ENCODE data around the gene IRAK3. TPM values are rescaled to one million over a fixed set of nuclear protein-coding genes. Genes with fewer than 3 reads are reported as not detected.

The IRAK3 gene
- total RNA-seq, 1 experiment from 2014 or later = 2.4 TPM

DNA sequence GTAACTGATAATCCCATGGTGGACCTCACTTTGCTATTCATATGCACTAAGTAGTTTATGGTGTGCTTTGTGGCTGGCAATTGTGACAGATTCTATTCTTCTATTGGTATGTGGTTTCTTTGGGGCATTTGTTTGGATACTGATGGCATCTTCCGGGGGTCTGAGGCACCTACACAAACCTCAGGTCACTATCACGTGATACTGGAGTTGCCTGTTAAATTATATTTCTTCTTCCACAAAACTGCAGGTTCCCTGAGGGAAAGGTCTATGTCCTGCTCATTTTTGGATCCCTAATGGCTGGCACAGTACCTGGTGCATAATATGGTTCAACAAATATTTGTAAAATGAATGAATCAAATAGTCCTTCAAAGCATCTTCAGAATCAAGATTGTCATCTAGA lies 63.8 kb downstream of the IRAK3 start:
- no peaks in the 10 kb centered on the region for H3K4me1 ChIP-seq (ENCODE audit: control insufficient read depth, insufficient read depth, low read length)
- in situ Hi-C loops (cut with HindIII; ENCODE audit: low pct_unique_long_range_greater_than_20kb, low sequenced_read_pairs) (no loop called here), intact Hi-C loops (cut with micrococcal nuclease; ENCODE audit: unreplicated experiment) (no loop called here)
- peaks cover 5% of the 10 kb centered on the region; the same call in 1 of the 2 replicates for H3K27me3 ChIP-seq (ENCODE audit: control insufficient read depth, insufficient read depth, low read length)
- H3K36me3 ChIP-seq (ENCODE audit: control insufficient read depth, insufficient read depth, low read length) = no peaks in the 10 kb centered on the region
- ChIA-PET CTCF (no interaction called here), POLR2A (no interaction called here)
- H3K4me3 ChIP-seq (ENCODE audit: low read depth in 2 of 2, low read length in 2 of 2) = no peak overlapping the region
- no peak for ATAC-seq
- H3K27ac ChIP-seq (ENCODE audit: low read length) = no peak overlapping the region
- BruUV-seq (replicated peaks) = no TSS peak
- DNase-seq (ENCODE audit: low read depth, low spot score) = no peak
- no peak for TF ChIP-seq TCF7L2 (IDR thresholded peaks at IDR 0.05; ENCODE audit: low read depth, low read length)
- TF ChIP-seq, protein P1, sequence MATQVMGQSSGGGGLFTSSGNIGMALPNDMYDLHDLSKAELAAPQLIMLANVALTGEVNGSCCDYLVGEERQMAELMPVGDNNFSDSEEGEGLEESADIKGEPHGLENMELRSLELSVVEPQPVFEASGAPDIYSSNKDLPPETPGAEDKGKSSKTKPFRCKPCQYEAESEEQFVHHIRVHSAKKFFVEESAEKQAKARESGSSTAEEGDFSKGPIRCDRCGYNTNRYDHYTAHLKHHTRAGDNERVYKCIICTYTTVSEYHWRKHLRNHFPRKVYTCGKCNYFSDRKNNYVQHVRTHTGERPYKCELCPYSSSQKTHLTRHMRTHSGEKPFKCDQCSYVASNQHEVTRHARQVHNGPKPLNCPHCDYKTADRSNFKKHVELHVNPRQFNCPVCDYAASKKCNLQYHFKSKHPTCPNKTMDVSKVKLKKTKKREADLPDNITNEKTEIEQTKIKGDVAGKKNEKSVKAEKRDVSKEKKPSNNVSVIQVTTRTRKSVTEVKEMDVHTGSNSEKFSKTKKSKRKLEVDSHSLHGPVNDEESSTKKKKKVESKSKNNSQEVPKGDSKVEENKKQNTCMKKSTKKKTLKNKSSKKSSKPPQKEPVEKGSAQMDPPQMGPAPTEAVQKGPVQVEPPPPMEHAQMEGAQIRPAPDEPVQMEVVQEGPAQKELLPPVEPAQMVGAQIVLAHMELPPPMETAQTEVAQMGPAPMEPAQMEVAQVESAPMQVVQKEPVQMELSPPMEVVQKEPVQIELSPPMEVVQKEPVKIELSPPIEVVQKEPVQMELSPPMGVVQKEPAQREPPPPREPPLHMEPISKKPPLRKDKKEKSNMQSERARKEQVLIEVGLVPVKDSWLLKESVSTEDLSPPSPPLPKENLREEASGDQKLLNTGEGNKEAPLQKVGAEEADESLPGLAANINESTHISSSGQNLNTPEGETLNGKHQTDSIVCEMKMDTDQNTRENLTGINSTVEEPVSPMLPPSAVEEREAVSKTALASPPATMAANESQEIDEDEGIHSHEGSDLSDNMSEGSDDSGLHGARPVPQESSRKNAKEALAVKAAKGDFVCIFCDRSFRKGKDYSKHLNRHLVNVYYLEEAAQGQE (IDR thresholded peaks at IDR 0.05; ENCODE audit: insufficient read depth in 1 of 2, low read depth in 2 of 2, low read length in 1 of 2) = no peak
- TF ChIP-seq, protein P2, sequence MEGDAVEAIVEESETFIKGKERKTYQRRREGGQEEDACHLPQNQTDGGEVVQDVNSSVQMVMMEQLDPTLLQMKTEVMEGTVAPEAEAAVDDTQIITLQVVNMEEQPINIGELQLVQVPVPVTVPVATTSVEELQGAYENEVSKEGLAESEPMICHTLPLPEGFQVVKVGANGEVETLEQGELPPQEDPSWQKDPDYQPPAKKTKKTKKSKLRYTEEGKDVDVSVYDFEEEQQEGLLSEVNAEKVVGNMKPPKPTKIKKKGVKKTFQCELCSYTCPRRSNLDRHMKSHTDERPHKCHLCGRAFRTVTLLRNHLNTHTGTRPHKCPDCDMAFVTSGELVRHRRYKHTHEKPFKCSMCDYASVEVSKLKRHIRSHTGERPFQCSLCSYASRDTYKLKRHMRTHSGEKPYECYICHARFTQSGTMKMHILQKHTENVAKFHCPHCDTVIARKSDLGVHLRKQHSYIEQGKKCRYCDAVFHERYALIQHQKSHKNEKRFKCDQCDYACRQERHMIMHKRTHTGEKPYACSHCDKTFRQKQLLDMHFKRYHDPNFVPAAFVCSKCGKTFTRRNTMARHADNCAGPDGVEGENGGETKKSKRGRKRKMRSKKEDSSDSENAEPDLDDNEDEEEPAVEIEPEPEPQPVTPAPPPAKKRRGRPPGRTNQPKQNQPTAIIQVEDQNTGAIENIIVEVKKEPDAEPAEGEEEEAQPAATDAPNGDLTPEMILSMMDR (IDR thresholded peaks at IDR 0.05) = no peak
- TF ChIP-seq SIN3A (IDR thresholded peaks at IDR 0.05; ENCODE audit: borderline replicate concordance, insufficient read depth, low read depth, low read length) = no peak
- TF ChIP-seq POLR2AphosphoS5 (IDR thresholded peaks at IDR 0.05; ENCODE audit: low read depth, low read length) = no peak
- H3K9me3 ChIP-seq (ENCODE audit: control insufficient read depth, insufficient read depth, low read depth, low read length) = no peaks in the 10 kb centered on the region

DNA sequence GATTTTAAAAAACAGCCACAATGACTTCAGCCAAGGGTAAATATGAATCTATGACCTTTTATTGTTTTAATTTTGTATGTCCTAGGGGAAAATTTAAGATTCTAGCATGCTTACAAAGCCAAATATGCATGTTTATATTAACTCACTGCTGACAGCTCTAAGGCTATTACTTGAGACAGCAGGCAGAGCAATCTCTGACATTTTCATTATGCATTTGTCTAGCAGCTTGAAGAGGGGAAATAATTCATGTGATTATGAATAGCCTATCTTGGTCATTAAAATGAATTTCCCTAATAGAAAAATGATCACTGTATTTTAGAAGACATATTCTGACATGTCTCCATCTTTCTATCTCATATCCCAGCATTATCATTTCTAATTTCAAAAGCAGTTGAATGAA lies 66.7 kb downstream of the IRAK3 start:
- CTCF ChIA-PET = no interaction called here
- in situ Hi-C loops (cut with HindIII; ENCODE audit: low pct_unique_long_range_greater_than_20kb, low sequenced_read_pairs) = no loop called here
- H3K9me3 ChIP-seq (ENCODE audit: control insufficient read depth, insufficient read depth, low read depth, low read length) = no peaks in the 10 kb centered on the region
- H3K36me3 ChIP-seq (ENCODE audit: control insufficient read depth, insufficient read depth, low read length) = no peaks in the 10 kb centered on the region
- ATAC-seq (no peak), DNase-seq (ENCODE audit: low read depth, low spot score) (no peak)
- POLR2A ChIA-PET = no interaction called here
- TF ChIP-seq, protein P1 (IDR thresholded peaks at IDR 0.05; ENCODE audit: insufficient read depth in 1 of 2, low read depth in 2 of 2, low read length in 1 of 2) = no peak
- TF ChIP-seq, protein P2 (IDR thresholded peaks at IDR 0.05) = no peak
- TF ChIP-seq SIN3A (IDR thresholded peaks at IDR 0.05; ENCODE audit: borderline replicate concordance, insufficient read depth, low read depth, low read length) = no peak
- TF ChIP-seq TCF7L2 (IDR thresholded peaks at IDR 0.05; ENCODE audit: low read depth, low read length) = no peak
- TF ChIP-seq POLR2AphosphoS5 (IDR thresholded peaks at IDR 0.05; ENCODE audit: low read depth, low read length) = no peak
- peaks cover 5% of the 10 kb centered on the region; the same call in 1 of the 2 replicates for H3K27me3 ChIP-seq (ENCODE audit: control insufficient read depth, insufficient read depth, low read length)
- H3K4me3 ChIP-seq (ENCODE audit: low read depth in 2 of 2, low read length in 2 of 2) = no peak overlapping the region
- BruUV-seq (replicated peaks) = no TSS peak
- H3K4me1 ChIP-seq (ENCODE audit: control insufficient read depth, insufficient read depth, low read length) = no peaks in the 10 kb centered on the region
- intact Hi-C loops (cut with micrococcal nuclease; ENCODE audit: unreplicated experiment) = no loop called here
- H3K27ac ChIP-seq (ENCODE audit: low read length) = no peak overlapping the region
